ENCODE results near the gene AHCYL1.

DNA sequence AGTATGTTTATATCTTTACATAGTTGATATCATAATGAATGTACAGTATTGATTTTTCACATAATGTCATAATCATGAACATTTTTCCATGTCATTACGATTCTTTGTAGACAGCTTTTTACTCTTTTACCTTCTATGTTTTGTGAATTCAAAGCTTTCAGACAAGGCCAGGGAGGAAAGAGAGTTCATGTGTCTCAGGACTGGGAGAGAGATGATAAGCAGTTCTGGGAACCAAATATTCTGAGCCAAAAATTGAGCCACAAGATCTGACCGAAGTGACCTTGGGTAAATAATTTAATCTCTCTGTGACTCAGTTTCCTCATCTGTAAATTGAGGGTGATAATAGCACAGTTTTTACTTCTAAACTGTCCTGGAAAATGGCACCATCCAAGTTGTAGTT is 42.1 kb upstream of the AHCYL1 start:
- TF ChIP-seq BMI1 (IDR thresholded peaks at IDR 0.05; ENCODE audit: borderline replicate concordance) (no peak), CBX3 (IDR thresholded peaks at IDR 0.05; ENCODE audit: borderline replicate concordance, low read depth) (no peak), ZNF274 (IDR thresholded peaks at IDR 0.05; ENCODE audit: insufficient read depth, insufficient read length) (no peak), SUZ12 (IDR thresholded peaks at IDR 0.05; ENCODE audit: unreplicated experiment) (no peak), RAD21 (IDR thresholded peaks at IDR 0.05; ENCODE audit: insufficient read depth, low read depth, low read length) (no peak), POLR2A (IDR thresholded peaks at IDR 0.05; ENCODE audit: low read depth, low read length) (no peak), SIX5 (IDR thresholded peaks at IDR 0.05; ENCODE audit: low read depth, low read length, severe bottlenecking) (no peak), SP1 (IDR thresholded peaks at IDR 0.05; ENCODE audit: low read depth, low read length) (no peak)

Measured in GM12878 (cell line).